GM23338 (cell line): ENCODE results near the gene KIAA0513. TPM values are rescaled to one million over a fixed set of nuclear protein-coding genes. Genes with fewer than 3 reads are reported as not detected.

Experiments
- ATAC-seq: fragments of 200-7000 bp; cut with Tn5 transposase; 3 replicates; pipeline ENCODE4 v1.9.1; 2020
- DNase-seq: peaks from one replicate; pipeline ENCODE4 v3.0.0-alpha.2; 2015; ENCODE audit warnings: low spot score
- H2AFZ ChIP-seq: fragments of 200-600 bp; sonication (generic); 2 replicates; pipeline ENCODE4 v1.8.0; 2016; ENCODE audit warnings: antibody characterized with exemption, mild to moderate bottlenecking, moderate library complexity
- H3F3A ChIP-seq: fragments of 200-600 bp; sonication (generic); replicated peaks from 2 replicates; pipeline ENCODE4 v1.8.0; 2017; ENCODE audit warnings: antibody characterized with exemption, mixed run types, low read depth
- H3K27ac ChIP-seq: fragments of 200-600 bp; sonication (generic); 2 replicates; pipeline ENCODE4 v1.6.1; 2016; ENCODE audit warnings: low read depth
- H3K27me3 ChIP-seq: fragments of 200-600 bp; sonication (generic); 2 replicates; pipeline ENCODE4 v1.8.0; 2016; ENCODE audit warnings: mild to moderate bottlenecking, mixed run types, moderate library complexity; ENCODE audit not compliant: insufficient read depth
- H3K36me3 ChIP-seq: fragments of 200-600 bp; sonication (generic); 2 replicates; pipeline ENCODE4 v1.8.0; 2016; ENCODE audit warnings: mild to moderate bottlenecking; ENCODE audit not compliant: insufficient read depth
- H3K4me1 ChIP-seq: fragments of 200-600 bp; sonication (generic); 2 replicates; pipeline ENCODE4 v1.8.0; 2016; ENCODE audit warnings: mild to moderate bottlenecking, moderate library complexity; ENCODE audit not compliant: insufficient read depth
- H3K4me2 ChIP-seq: fragments of 200-600 bp; sonication (generic); 2 replicates; pipeline ENCODE4 v1.7.1; 2017; ENCODE audit warnings: mixed run types
- H3K4me3 ChIP-seq: fragments of 200-600 bp; sonication (generic); 2 replicates; pipeline ENCODE4 v1.6.1; 2016; ENCODE audit warnings: mixed run types
- H3K79me2 ChIP-seq: fragments of 200-600 bp; sonication (generic); replicated peaks from 2 replicates; pipeline ENCODE4 v1.8.0; 2017; ENCODE audit warnings: mild to moderate bottlenecking; ENCODE audit not compliant: insufficient read depth
- H3K9me2 ChIP-seq: fragments of 200-600 bp; sonication (generic); 2 replicates; pipeline ENCODE4 v1.8.0; 2017; ENCODE audit not compliant: insufficient read depth
- H4K20me1 ChIP-seq: fragments of 200-600 bp; sonication (generic); replicated peaks from 2 replicates; pipeline ENCODE4 v1.8.0; 2017; ENCODE audit warnings: mild to moderate bottlenecking; ENCODE audit not compliant: insufficient read depth
- H3K27ac Mint-ChIP-seq: 2 replicates; pipeline ENCODE4 v1.8.0; 2020; ENCODE audit warnings: inconsistent platforms, mild to moderate bottlenecking, moderate library complexity, mixed read lengths
- H3K27me3 Mint-ChIP-seq: 3 replicates; pipeline ENCODE4 v1.8.0; 2022; ENCODE audit warnings: low read depth, mild to moderate bottlenecking, moderate library complexity, mixed read lengths, inconsistent platforms; ENCODE audit not compliant: insufficient read depth, poor library complexity
- H3K36me3 Mint-ChIP-seq: 3 replicates; pipeline ENCODE4 v1.8.0; 2021; ENCODE audit warnings: low read depth, mild to moderate bottlenecking, inconsistent platforms, moderate library complexity, mixed read lengths
- H3K4me1 Mint-ChIP-seq: 3 replicates; pipeline ENCODE4 v1.8.0; 2020; ENCODE audit warnings: mild to moderate bottlenecking, inconsistent platforms, mixed read lengths
- H3K4me3 Mint-ChIP-seq: 3 replicates; pipeline ENCODE4 v1.8.0; 2021; ENCODE audit warnings: moderate library complexity, mild to moderate bottlenecking, inconsistent platforms, mixed read lengths
- H3K9me3 Mint-ChIP-seq: 3 replicates; pipeline ENCODE4 v1.8.0; 2020; ENCODE audit warnings: moderate library complexity, mild to moderate bottlenecking, inconsistent platforms, mixed read lengths
- EZH2 ChIP-seq: fragments of 200-600 bp; sonication (generic); IDR thresholded peaks from one replicate; pipeline ENCODE4 v1.8.0; 2017; ENCODE audit warnings: antibody characterized with exemption, mild to moderate bottlenecking, low read depth; ENCODE audit not compliant: unreplicated experiment
- EZH2phosphoT487 ChIP-seq: fragments of 200-600 bp; sonication (generic); IDR thresholded peaks from one replicate; pipeline ENCODE4 v1.8.1; 2018; ENCODE audit warnings: antibody characterized with exemption; ENCODE audit not compliant: unreplicated experiment
- JUNB ChIP-seq: IDR thresholded peaks from one replicate; pipeline ENCODE4 v1.6.1; 2016; ENCODE audit warnings: antibody characterized with exemption; ENCODE audit not compliant: unreplicated experiment
- NANOG ChIP-seq: IDR thresholded peaks from 2 replicates; pipeline ENCODE4 v1.6.1; 2016; ENCODE audit warnings: antibody characterized with exemption, borderline replicate concordance
- ZNF331 ChIP-seq: fragments of 250-450 bp; sonication (Bioruptor Pico); IDR thresholded peaks from 2 replicates; pipeline ENCODE4 v1.5.0; 2020; ENCODE audit warnings: low read depth, mild to moderate bottlenecking, moderate library complexity
- polyA plus RNA-seq: library from polyadenylated mRNA; unstranded; fragments of >200 nt; fragmentation: Nextera tagmentation; extraction: Ambion mirVana; gene quantifications from 2 replicates; pipeline ENCODE4 v1.2.1, GENCODE V29; 2016
- total RNA-seq: library from RNA; depleted of rRNA; stranded (reverse); fragments of >200 nt; shearing (Covaris generic); gene quantifications from 2 replicates; pipeline ENCODE4 v1.2.3, GENCODE V29; 2014
- TF ChIP-seq, protein P1 (sequence below), 2 experiments: fragments of 200-600 bp in 1 of 2; sonication (generic) in 1 of 2; conservative IDR thresholded peaks; 2 replicates each; pipeline versions ENCODE4 v1.5.1 to v1.6.1; 2016 to 2017; ENCODE audit warnings: antibody characterized with exemption in 2 of 2, low read depth in 2 of 2, mild to moderate bottlenecking in 2 of 2, moderate library complexity in 1 of 2
- TF ChIP-seq, protein P2 (sequence below): IDR thresholded peaks from one replicate; pipeline ENCODE4 v1.6.1; 2018; ENCODE audit warnings: antibody characterized with exemption; ENCODE audit not compliant: unreplicated experiment
- TF ChIP-seq, protein P3 (sequence below): fragments of 250-450 bp; sonication (Bioruptor Pico); IDR thresholded peaks from 2 replicates; pipeline ENCODE4 v1.5.0; 2020; ENCODE audit warnings: mild to moderate bottlenecking, moderate library complexity
- TF ChIP-seq, protein P4 (sequence below): IDR thresholded peaks from 2 replicates; pipeline ENCODE4 v1.6.1; 2016; ENCODE audit warnings: antibody characterized with exemption

Gene KIAA0513
- total and polyA plus RNA-seq, 2 experiments from 2014 or later: 2.1 to 8.7 TPM

DNA sequence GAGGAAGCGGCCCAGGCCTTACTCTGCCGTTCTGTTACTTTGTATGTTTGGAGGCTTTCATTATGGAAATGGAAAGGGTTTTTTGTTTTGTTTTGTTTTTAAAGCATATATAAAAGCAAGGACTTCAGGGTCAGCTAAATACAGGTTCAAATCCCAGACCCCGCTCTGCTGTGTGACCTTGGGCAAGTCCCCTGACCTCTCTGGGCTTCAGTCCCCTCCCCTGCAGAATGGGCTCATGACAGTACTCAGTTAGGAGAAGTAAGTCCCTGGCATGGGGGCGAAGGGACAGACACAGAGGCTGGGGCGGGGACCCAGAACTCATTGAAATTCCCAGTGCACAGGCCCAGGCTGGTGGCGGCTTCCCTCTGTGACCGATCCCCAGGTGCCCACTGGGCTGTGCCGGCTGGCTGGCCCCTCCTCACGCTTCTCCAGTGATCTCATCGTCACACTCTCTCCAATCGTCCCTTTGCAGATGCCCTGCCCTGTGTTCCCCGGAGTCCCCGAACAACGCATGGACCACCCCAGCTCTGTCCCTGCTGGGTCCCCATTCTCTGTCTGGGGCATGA, 85.7 kb downstream of the KIAA0513 start (continued):
- TF ChIP-seq, protein P1, sequence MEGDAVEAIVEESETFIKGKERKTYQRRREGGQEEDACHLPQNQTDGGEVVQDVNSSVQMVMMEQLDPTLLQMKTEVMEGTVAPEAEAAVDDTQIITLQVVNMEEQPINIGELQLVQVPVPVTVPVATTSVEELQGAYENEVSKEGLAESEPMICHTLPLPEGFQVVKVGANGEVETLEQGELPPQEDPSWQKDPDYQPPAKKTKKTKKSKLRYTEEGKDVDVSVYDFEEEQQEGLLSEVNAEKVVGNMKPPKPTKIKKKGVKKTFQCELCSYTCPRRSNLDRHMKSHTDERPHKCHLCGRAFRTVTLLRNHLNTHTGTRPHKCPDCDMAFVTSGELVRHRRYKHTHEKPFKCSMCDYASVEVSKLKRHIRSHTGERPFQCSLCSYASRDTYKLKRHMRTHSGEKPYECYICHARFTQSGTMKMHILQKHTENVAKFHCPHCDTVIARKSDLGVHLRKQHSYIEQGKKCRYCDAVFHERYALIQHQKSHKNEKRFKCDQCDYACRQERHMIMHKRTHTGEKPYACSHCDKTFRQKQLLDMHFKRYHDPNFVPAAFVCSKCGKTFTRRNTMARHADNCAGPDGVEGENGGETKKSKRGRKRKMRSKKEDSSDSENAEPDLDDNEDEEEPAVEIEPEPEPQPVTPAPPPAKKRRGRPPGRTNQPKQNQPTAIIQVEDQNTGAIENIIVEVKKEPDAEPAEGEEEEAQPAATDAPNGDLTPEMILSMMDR (conservative IDR thresholded peaks at IDR 0.05; ENCODE audit: low read depth in 2 of 2): no peak
- TF ChIP-seq, protein P2, sequence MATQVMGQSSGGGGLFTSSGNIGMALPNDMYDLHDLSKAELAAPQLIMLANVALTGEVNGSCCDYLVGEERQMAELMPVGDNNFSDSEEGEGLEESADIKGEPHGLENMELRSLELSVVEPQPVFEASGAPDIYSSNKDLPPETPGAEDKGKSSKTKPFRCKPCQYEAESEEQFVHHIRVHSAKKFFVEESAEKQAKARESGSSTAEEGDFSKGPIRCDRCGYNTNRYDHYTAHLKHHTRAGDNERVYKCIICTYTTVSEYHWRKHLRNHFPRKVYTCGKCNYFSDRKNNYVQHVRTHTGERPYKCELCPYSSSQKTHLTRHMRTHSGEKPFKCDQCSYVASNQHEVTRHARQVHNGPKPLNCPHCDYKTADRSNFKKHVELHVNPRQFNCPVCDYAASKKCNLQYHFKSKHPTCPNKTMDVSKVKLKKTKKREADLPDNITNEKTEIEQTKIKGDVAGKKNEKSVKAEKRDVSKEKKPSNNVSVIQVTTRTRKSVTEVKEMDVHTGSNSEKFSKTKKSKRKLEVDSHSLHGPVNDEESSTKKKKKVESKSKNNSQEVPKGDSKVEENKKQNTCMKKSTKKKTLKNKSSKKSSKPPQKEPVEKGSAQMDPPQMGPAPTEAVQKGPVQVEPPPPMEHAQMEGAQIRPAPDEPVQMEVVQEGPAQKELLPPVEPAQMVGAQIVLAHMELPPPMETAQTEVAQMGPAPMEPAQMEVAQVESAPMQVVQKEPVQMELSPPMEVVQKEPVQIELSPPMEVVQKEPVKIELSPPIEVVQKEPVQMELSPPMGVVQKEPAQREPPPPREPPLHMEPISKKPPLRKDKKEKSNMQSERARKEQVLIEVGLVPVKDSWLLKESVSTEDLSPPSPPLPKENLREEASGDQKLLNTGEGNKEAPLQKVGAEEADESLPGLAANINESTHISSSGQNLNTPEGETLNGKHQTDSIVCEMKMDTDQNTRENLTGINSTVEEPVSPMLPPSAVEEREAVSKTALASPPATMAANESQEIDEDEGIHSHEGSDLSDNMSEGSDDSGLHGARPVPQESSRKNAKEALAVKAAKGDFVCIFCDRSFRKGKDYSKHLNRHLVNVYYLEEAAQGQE: no peak
- no peak for TF ChIP-seq EZH2phosphoT487

DNA sequence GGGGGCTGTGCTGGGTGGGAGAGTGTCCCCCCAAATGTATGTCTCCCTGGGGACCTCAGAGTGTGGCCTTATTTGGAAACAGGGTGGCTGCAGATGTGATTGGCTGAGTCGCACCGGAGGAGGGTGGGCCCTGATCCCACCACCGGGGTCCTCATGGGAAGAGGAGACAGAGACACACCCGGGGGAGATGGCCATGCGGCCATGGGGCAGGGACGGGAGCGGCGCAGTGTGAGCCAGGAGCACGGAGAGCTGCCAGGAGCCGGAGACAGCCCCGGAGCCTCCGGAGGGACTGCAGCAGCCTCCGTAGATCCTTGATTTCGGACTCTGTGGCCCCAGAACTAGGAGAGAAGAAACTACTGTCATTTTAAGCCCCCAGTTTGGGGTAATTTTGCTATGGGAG, 86.3 kb downstream of the KIAA0513 start:
- H3K9me2 ChIP-seq: no peaks in the 10 kb centered on the region
- H3K27ac ChIP-seq: no peak overlapping the region
- Mint-ChIP-seq H3K36me3 (no peaks in the 10 kb centered on the region), H3K27ac (peak overlapping the region; percentile 73; the same call in 1 of the 2 replicates), H3K27me3 (peaks cover 21% of the 10 kb centered on the region), H3K9me3 (no peaks in the 10 kb centered on the region), H3K4me1 (peaks cover 25% of the 10 kb centered on the region), H3K4me3 (no peak overlapping the region)
- no peak overlapping the region for H3K4me3 ChIP-seq
- no peaks in the 10 kb centered on the region; the same call in 1 of the 2 replicates for H3K4me1 ChIP-seq
- no peaks in the 10 kb centered on the region for H3K27me3 ChIP-seq
- H3F3A ChIP-seq: no peaks in the 10 kb centered on the region
- DNase-seq: no peak
- no peaks in the 10 kb centered on the region for H4K20me1 ChIP-seq
- ATAC-seq: no peak; the same call in 2 of the 3 replicates
- no peaks in the 10 kb centered on the region for H3K79me2 ChIP-seq
- H2AFZ ChIP-seq: peak overlapping the region; percentile 69
- no peak overlapping the region for H3K4me2 ChIP-seq
- H3K36me3 ChIP-seq: no peaks in the 10 kb centered on the region
- TF ChIP-seq ZNF331 (no peak), NANOG (no peak), JUNB (no peak), EZH2phosphoT487 (no peak), EZH2 (no peak)
- TF ChIP-seq, protein P3, sequence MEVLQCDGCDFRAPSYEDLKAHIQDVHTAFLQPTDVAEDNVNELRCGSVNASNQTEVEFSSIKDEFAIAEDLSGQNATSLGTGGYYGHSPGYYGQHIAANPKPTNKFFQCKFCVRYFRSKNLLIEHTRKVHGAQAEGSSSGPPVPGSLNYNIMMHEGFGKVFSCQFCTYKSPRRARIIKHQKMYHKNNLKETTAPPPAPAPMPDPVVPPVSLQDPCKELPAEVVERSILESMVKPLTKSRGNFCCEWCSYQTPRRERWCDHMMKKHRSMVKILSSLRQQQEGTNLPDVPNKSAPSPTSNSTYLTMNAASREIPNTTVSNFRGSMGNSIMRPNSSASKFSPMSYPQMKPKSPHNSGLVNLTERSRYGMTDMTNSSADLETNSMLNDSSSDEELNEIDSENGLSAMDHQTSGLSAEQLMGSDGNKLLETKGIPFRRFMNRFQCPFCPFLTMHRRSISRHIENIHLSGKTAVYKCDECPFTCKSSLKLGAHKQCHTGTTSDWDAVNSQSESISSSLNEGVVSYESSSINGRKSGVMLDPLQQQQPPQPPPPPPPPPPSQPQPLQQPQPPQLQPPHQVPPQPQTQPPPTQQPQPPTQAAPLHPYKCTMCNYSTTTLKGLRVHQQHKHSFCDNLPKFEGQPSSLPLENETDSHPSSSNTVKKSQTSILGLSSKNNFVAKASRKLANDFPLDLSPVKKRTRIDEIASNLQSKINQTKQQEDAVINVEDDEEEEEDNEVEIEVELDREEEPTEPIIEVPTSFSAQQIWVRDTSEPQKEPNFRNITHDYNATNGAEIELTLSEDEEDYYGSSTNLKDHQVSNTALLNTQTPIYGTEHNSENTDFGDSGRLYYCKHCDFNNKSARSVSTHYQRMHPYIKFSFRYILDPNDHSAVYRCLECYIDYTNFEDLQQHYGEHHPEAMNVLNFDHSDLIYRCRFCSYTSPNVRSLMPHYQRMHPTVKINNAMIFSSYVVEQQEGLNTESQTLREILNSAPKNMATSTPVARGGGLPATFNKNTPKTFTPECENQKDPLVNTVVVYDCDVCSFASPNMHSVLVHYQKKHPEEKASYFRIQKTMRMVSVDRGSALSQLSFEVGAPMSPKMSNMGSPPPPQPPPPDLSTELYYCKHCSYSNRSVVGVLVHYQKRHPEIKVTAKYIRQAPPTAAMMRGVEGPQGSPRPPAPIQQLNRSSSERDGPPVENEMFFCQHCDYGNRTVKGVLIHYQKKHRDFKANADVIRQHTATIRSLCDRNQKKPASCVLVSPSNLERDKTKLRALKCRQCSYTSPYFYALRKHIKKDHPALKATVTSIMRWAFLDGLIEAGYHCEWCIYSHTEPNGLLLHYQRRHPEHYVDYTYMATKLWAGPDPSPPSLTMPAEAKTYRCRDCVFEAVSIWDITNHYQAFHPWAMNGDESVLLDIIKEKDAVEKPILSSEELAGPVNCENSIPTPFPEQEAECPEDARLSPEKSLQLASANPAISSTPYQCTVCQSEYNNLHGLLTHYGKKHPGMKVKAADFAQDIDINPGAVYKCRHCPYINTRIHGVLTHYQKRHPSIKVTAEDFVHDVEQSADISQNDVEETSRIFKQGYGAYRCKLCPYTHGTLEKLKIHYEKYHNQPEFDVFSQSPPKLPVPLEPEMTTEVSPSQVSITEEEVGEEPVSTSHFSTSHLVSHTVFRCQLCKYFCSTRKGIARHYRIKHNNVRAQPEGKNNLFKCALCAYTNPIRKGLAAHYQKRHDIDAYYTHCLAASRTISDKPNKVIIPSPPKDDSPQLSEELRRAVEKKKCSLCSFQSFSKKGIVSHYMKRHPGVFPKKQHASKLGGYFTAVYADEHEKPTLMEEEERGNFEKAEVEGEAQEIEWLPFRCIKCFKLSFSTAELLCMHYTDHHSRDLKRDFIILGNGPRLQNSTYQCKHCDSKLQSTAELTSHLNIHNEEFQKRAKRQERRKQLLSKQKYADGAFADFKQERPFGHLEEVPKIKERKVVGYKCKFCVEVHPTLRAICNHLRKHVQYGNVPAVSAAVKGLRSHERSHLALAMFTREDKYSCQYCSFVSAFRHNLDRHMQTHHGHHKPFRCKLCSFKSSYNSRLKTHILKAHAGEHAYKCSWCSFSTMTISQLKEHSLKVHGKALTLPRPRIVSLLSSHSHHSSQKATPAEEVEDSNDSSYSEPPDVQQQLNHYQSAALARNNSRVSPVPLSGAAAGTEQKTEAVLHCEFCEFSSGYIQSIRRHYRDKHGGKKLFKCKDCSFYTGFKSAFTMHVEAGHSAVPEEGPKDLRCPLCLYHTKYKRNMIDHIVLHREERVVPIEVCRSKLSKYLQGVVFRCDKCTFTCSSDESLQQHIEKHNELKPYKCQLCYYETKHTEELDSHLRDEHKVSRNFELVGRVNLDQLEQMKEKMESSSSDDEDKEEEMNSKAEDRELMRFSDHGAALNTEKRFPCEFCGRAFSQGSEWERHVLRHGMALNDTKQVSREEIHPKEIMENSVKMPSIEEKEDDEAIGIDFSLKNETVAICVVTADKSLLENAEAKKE (CRISPR knock-in tag): no peak
- TF ChIP-seq, protein P4, sequence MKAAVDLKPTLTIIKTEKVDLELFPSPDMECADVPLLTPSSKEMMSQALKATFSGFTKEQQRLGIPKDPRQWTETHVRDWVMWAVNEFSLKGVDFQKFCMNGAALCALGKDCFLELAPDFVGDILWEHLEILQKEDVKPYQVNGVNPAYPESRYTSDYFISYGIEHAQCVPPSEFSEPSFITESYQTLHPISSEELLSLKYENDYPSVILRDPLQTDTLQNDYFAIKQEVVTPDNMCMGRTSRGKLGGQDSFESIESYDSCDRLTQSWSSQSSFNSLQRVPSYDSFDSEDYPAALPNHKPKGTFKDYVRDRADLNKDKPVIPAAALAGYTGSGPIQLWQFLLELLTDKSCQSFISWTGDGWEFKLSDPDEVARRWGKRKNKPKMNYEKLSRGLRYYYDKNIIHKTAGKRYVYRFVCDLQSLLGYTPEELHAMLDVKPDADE: no peak
